ENCODE measurements around the gene SMOC1.

DNA sequence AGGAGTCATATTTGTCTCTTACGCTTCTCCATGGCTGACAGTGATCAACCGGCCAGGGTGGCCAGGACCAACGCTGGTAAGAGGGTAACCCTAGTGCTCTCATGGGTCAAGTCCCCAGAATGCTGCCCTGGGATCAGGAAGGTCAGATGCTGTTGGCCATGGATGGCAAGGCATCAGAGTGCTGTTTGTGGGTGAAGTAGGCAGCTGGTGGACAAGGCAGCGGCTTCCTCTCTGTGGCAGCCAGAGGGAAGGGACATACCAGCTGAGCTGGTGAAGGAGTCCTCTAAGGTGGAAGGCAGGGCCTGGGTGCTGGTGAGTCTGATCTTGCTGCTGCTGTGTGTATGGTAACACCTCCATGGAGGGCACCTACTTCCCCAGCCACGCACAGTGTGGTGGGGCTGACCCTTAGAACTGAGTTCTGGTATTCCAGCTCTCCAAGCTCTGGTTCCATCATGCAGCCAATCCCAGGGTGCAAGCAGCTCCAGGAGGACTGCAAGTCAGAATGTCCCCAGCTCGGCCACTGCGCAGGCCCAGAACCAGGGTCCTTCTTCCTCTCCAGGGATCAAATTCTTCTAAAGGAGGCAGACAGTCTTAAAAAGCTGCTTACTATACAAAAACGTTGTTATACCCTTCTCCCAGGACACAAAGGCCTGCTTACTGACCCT, 13.4 kb upstream of the SMOC1 start:
- TF ChIP-seq, protein P1, sequence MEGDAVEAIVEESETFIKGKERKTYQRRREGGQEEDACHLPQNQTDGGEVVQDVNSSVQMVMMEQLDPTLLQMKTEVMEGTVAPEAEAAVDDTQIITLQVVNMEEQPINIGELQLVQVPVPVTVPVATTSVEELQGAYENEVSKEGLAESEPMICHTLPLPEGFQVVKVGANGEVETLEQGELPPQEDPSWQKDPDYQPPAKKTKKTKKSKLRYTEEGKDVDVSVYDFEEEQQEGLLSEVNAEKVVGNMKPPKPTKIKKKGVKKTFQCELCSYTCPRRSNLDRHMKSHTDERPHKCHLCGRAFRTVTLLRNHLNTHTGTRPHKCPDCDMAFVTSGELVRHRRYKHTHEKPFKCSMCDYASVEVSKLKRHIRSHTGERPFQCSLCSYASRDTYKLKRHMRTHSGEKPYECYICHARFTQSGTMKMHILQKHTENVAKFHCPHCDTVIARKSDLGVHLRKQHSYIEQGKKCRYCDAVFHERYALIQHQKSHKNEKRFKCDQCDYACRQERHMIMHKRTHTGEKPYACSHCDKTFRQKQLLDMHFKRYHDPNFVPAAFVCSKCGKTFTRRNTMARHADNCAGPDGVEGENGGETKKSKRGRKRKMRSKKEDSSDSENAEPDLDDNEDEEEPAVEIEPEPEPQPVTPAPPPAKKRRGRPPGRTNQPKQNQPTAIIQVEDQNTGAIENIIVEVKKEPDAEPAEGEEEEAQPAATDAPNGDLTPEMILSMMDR (IDR thresholded peaks at IDR 0.05) = no peak
- no peak for TF ChIP-seq ZFX (IDR thresholded peaks at IDR 0.05; ENCODE audit: borderline replicate concordance)
